Thyroid gland (tissue), 4 donors: ENCODE measurements around the gene RAP1A. TPM values are rescaled to one million over a fixed set of nuclear protein-coding genes. Genes with fewer than 3 reads are reported as not detected.

Source experiments
- DNase-seq, 2 donors: peaks; one replicate each; pipeline ENCODE4 v3.0.0-alpha.2; 2019
- H3K27ac ChIP-seq, 3 donors: fragments of 200-600 bp; sonication (generic); 1 replicate in 2 of 3; 2 replicates in 1 of 3; pipeline ENCODE4 v1.5.1; 2016 to 2019; ENCODE audit warnings: mild to moderate bottlenecking in 1 of 3, moderate library complexity in 1 of 3
- H3K27me3 ChIP-seq: fragments of 200-600 bp; sonication (generic); one replicate; pipeline ENCODE4 v1.5.1; 2019
- H3K36me3 ChIP-seq, 2 donors: fragments of 200-600 bp; sonication (generic); one replicate each; pipeline ENCODE4 v1.5.1; 2016 to 2019
- H3K4me1 ChIP-seq, 2 donors: fragments of 200-600 bp; sonication (generic); one replicate each; pipeline ENCODE4 v1.5.1; 2017 to 2019
- H3K4me3 ChIP-seq, 3 donors: fragments of 200-600 bp; sonication (generic); replicated peaks in 1 of 3; 1 replicate in 2 of 3; 2 replicates in 1 of 3; pipeline ENCODE4 v1.5.1; 2016; ENCODE audit warnings: mild to moderate bottlenecking in 1 of 3
- H3K9me3 ChIP-seq: fragments of 200-600 bp; sonication (generic); one replicate; pipeline ENCODE4 v1.5.1; 2017
- POLR2A ChIP-seq, 2 donors: fragments of 450-650 bp; IDR thresholded peaks; one replicate each; pipeline ENCODE4 v1.6.1; 2017; ENCODE audit warnings: antibody characterized with exemption in 2 of 2, mild to moderate bottlenecking in 2 of 2, moderate library complexity in 1 of 2
- WGBS, 2 donors: methylation state at CpG; one replicate each; pipeline ENCODE4 v1.1.5; 2017; 5-methylcytosine and 5-hydroxymethylcytosine counted together
- intact Hi-C: fragments of 100-400 bp; cut with DNase I; formaldehyde crosslinking; loops from one replicate; pipeline ENCODE4 v1.15.1; 2023
- total RNA-seq, 4 donors: library from RNA; depleted of rRNA; stranded (reverse); fragments of >200 nt; gene quantifications; one replicate each; pipeline ENCODE4 v1.2.3, GENCODE V29; 2016
- TF ChIP-seq, protein P1 (sequence below), 6 experiments: fragments of 200-600 bp in 3 of 6; fragments of 450-650 bp in 3 of 6; sonication (generic) in 3 of 6; IDR thresholded peaks; one replicate each; pipeline ENCODE4 v1.5.1; 2016 to 2019; ENCODE audit warnings: antibody characterized with exemption in 6 of 6, mild to moderate bottlenecking in 2 of 6, inconsistent platforms in 1 of 6, moderate library complexity in 1 of 6

RAP1A gene
- total RNA-seq, 4 donors from 2014 or later: 54.2 to 91.7 (median 71.9) TPM

GRCh38 chr1:111633736-111634247, 14.2 kb downstream of the RAP1A start:
- no peaks in the 10 kb centered on the region for H3K9me3 ChIP-seq
- TF ChIP-seq, protein P1, sequence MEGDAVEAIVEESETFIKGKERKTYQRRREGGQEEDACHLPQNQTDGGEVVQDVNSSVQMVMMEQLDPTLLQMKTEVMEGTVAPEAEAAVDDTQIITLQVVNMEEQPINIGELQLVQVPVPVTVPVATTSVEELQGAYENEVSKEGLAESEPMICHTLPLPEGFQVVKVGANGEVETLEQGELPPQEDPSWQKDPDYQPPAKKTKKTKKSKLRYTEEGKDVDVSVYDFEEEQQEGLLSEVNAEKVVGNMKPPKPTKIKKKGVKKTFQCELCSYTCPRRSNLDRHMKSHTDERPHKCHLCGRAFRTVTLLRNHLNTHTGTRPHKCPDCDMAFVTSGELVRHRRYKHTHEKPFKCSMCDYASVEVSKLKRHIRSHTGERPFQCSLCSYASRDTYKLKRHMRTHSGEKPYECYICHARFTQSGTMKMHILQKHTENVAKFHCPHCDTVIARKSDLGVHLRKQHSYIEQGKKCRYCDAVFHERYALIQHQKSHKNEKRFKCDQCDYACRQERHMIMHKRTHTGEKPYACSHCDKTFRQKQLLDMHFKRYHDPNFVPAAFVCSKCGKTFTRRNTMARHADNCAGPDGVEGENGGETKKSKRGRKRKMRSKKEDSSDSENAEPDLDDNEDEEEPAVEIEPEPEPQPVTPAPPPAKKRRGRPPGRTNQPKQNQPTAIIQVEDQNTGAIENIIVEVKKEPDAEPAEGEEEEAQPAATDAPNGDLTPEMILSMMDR (IDR thresholded peaks at IDR 0.05): no peak
- TF ChIP-seq POLR2A (IDR thresholded peaks at IDR 0.05): no peak
- no peaks in the 10 kb centered on the region for H3K27me3 ChIP-seq
- DNase-seq: no peak
- H3K36me3 ChIP-seq: no peaks in the 10 kb centered on the region
- peaks cover 23 to 32% of the 10 kb centered on the region in 2 donors for H3K4me1 ChIP-seq
- H3K27ac ChIP-seq: no peak overlapping the region
- intact Hi-C loops: no loop called here
- H3K4me3 ChIP-seq: no peak overlapping the region
- WGBS, 2 donors: 68 to 73% methylated on average over 1 of the region's 1 CpG

- Histone ChIP-seq H3K9me3 (no peaks in the 10 kb centered on the region), H3K36me3 (no peaks in the 10 kb centered on the region), H3K27ac (no peak overlapping the region), H3K4me1 (peaks cover 23 to 25% of the 10 kb centered on the region in 2 donors), H3K4me3 (no peak overlapping the region), H3K27me3 (no peaks in the 10 kb centered on the region)
- WGBS, 2 donors: 90 to 96% methylated on average over 2 of the region's 2 CpGs
- intact Hi-C loops: no loop called here
- DNase-seq: no peak
- TF ChIP-seq, protein P1 (IDR thresholded peaks at IDR 0.05): no peak
- no peak for TF ChIP-seq POLR2A (IDR thresholded peaks at IDR 0.05)
These were observed 15.9 kb downstream of the RAP1A start for GRCh38 chr1:111635324-111636009.

DNA sequence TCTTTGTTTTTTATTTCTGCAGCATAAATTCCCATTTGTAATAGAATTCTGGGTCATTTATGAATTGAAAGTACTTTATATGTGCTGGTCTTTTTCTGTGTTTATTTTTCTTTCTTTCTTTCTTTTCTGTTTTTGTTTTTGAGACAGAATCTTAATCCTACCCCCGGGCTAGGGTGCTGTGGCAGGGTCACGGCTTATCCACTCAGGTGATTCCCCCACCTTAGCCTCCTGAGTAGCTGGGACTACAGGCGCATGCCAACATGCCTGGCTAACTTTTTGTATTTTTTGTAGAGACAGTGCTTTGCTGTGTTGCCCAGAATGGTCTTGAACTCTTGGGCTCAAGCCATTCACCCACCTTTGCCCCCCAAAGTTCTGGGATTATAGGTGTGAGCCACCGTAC, 18.7 kb downstream of the RAP1A start:
- DNase-seq: peak; percentile 33 to 40
- no peaks in the 10 kb centered on the region for H3K9me3 ChIP-seq
- H3K27ac ChIP-seq: peak overlapping the region in 1 of 3 donors; percentile 11
- no peaks in the 10 kb centered on the region for H3K27me3 ChIP-seq
- TF ChIP-seq, protein P1 (IDR thresholded peaks at IDR 0.05): no peak
- no peak for TF ChIP-seq POLR2A (IDR thresholded peaks at IDR 0.05)
- no peaks in the 10 kb centered on the region for H3K36me3 ChIP-seq
- no peak overlapping the region for H3K4me3 ChIP-seq
- intact Hi-C loops: no loop called here
- peaks cover 23 to 25% of the 10 kb centered on the region in 2 donors for H3K4me1 ChIP-seq
- WGBS, 2 donors: 54 to 60% methylated on average over 4 of the region's 4 CpGs

DNA sequence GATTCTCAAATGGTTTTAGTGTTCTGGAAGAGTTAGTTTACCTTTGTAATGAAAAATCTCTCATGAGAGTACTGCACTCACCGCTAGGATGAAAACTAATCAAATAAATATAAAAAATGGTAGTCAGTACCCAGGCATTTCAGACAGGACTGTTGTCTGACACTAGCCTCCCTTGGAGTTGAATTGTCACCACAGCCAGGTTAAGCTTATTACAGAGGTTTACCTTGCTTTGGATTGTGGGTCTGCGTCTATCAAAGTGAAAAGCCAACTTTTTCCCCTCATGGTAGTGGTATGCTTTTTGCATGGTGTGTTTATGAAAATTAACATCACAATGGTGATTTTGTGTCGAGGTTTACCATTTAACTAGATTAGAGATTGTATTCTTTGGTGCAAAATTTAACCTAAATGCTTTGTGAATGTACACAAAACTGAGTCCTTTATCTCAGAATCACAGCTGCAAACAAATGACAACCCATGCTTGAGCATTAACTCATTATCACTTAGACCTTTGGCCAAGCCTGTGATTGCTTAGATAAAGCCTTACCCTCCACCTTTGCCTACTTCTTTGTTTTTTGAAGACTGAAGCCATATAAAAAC, 20.1 kb downstream of the RAP1A start:
- H3K4me1 ChIP-seq: peaks cover 23 to 25% of the 10 kb centered on the region in 2 donors

More for the DNA sequence above, 20.1 kb downstream of the RAP1A start:
- intact Hi-C loops: no loop called here
- no peak overlapping the region for H3K4me3 ChIP-seq
- TF ChIP-seq, protein P1 (IDR thresholded peaks at IDR 0.05): no peak
- TF ChIP-seq POLR2A (IDR thresholded peaks at IDR 0.05): no peak
- no peak for DNase-seq
- WGBS, 2 donors: 73 to 87% methylated on average over 3 of the region's 3 CpGs
- H3K27me3 ChIP-seq: no peaks in the 10 kb centered on the region
- no peaks in the 10 kb centered on the region for H3K36me3 ChIP-seq
- H3K27ac ChIP-seq: peak overlapping the region in 1 of 3 donors; percentile 11
- H3K9me3 ChIP-seq: no peaks in the 10 kb centered on the region
